Camera-type eye (tissue), 1 donor: ENCODE results near the gene OSBPL5. TPM values are rescaled to one million over a fixed set of nuclear protein-coding genes. Genes with fewer than 3 reads are reported as not detected.

Source experiments
- total RNA-seq: library from RNA; depleted of rRNA; stranded (reverse); fragments of >200 nt; gene quantifications from one replicate; pipeline ENCODE4 v1.2.3, GENCODE V29; 2014

Gene OSBPL5, protein sequence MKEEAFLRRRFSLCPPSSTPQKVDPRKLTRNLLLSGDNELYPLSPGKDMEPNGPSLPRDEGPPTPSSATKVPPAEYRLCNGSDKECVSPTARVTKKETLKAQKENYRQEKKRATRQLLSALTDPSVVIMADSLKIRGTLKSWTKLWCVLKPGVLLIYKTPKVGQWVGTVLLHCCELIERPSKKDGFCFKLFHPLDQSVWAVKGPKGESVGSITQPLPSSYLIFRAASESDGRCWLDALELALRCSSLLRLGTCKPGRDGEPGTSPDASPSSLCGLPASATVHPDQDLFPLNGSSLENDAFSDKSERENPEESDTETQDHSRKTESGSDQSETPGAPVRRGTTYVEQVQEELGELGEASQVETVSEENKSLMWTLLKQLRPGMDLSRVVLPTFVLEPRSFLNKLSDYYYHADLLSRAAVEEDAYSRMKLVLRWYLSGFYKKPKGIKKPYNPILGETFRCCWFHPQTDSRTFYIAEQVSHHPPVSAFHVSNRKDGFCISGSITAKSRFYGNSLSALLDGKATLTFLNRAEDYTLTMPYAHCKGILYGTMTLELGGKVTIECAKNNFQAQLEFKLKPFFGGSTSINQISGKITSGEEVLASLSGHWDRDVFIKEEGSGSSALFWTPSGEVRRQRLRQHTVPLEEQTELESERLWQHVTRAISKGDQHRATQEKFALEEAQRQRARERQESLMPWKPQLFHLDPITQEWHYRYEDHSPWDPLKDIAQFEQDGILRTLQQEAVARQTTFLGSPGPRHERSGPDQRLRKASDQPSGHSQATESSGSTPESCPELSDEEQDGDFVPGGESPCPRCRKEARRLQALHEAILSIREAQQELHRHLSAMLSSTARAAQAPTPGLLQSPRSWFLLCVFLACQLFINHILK
- total RNA-seq, result 30.2 TPM

DNA sequence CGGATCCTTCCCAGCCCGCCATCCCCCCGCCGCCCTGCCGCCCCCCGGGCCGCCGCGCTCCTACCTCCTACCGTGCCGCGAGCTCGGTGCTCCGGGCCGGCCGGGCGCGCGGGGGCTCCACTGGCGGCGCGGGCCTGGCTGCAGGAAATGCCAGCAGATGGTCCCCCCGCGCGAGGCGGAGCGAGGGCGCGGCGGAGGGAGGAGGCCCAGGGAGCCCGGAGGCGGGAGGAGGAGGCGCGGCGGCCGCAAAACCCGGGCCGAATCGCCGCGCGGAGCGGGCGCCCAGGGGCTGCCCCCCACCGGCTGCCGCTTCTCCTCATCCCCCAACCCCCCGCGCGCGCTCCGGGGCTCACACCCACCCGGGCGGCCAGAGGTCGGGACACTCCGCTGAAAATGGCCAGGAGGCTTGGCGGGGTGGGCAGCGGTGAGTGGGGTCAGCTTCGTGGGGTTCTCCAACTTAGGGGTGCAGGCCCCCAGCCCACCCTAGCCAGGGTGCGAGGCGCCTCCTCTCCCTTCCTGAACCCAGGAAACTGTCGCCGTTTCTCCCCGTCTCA, at the start of gene OSBPL5:
Gene OSBPL5 (minus strand): TSS at position 159 of the 554 bp plus-strand sequence. CDS start 36,162 bp downstream, outside the sequence.

DNA sequence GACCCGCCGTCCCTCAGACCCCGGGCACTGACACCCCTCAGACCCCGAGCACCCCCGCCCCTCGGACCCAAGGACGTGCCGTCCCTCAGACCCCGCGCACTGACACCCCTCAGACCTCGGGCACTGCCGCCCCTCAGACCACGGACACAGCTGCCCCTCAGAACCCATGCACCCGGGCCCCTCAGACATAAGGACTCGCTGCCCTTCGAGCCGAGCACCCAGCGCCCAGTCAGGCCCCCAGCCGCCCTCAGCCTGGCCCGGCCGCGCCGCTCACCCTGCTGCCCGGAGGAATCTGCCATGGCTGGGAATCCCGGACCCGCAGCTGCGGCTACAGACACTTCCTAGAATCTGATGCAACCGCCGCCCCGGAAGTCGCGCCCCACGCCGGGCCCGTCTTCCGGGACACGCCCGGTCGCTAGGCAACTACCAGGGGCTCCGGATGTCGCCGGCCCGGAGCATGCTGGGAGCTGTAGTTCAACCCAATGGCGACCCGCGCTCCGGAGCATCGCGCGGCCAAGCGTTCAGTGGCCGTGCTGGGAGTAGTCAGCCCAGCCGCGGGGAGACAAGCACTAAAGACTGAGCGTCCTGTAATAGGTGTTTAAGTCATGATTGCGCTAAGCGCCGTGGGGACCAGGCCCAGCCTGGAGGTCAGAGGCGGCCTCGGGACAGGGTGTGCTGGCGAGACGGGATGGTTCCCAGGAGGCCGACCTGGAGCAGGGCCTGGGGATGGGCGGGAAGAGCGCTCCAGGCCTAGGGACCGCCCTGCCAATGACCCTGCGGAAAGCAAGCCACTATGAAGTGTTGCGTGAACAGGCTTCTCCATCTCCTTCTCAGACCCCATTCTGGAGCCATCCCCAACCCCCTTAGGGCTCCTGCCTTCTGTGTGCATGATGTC, 107.8 kb downstream of the OSBPL5 start, which contains the start of gene CARS1:
Gene CARS1 (minus strand): TSS at position 355 of the 895 bp plus-strand sequence. CDS start 56 bp downstream, at position 299.

Other genes starting within 250 kb of the OSBPL5 start
- gene PHLDA2, start 235.9 kb downstream of the OSBPL5 start, total RNA-seq, result not detected
- 232 TPM for gene NAP1L4, start 173.0 kb downstream of the OSBPL5 start, total RNA-seq
- 29.4 TPM for gene CARS1, start 107.9 kb downstream of the OSBPL5 start, total RNA-seq
- gene MRGPRG, start 53.5 kb upstream of the OSBPL5 start, total RNA-seq, result not detected
- 0.44 TPM for gene MRGPRE, start 67.1 kb upstream of the OSBPL5 start, total RNA-seq
- 59.3 TPM for gene ZNF195, start 213.8 kb upstream of the OSBPL5 start, total RNA-seq